Measurements from ENCODE around the gene FCRLB. TPM values are rescaled to one million over a fixed set of nuclear protein-coding genes. Genes with fewer than 3 reads are reported as not detected.

FCRLB gene
- total RNA-seq, 1 donor from 2014 or later: 0.34 TPM

GRCh38 chr1:161709373-161709772, 12.0 kb upstream of the FCRLB start:
- peaks cover 10% of the 10 kb centered on the region for H3K27me3 Mint-ChIP-seq (ENCODE audit: unreplicated experiment)
- peaks cover 5% of the 10 kb centered on the region for H3K36me3 Mint-ChIP-seq (ENCODE audit: unreplicated experiment)

GRCh38 chr1:161710560-161710959, 10.8 kb upstream of the FCRLB start:
- Mint-ChIP-seq H3K9me3 (ENCODE audit: unreplicated experiment) (no peaks in the 10 kb centered on the region), H3K4me3 (ENCODE audit: unreplicated experiment) (no peak overlapping the region), H3K36me3 (ENCODE audit: unreplicated experiment) (peaks cover 5% of the 10 kb centered on the region), H3K27ac (ENCODE audit: unreplicated experiment) (no peak overlapping the region), H3K27me3 (ENCODE audit: unreplicated experiment) (peaks cover 8% of the 10 kb centered on the region), H3K4me1 (ENCODE audit: low read depth, unreplicated experiment) (no peaks in the 10 kb centered on the region)
- TF ChIP-seq CTCF (IDR thresholded peaks at IDR 0.05; ENCODE audit: partially characterized antibody, unreplicated experiment): no peak
- DNase-seq: no peak

More at GRCh38 chr1:161709373-161709772, 12.0 kb upstream of the FCRLB start:
- Mint-ChIP-seq H3K4me3 (ENCODE audit: unreplicated experiment) (no peak overlapping the region), H3K27ac (ENCODE audit: unreplicated experiment) (no peak overlapping the region), H3K9me3 (ENCODE audit: unreplicated experiment) (peaks cover 1% of the 10 kb centered on the region), H3K4me1 (ENCODE audit: low read depth, unreplicated experiment) (no peaks in the 10 kb centered on the region)
- no peak for DNase-seq
- no peak for TF ChIP-seq CTCF (IDR thresholded peaks at IDR 0.05; ENCODE audit: partially characterized antibody, unreplicated experiment)

GRCh38 chr1:161718559-161719324, 2.6 kb upstream of the FCRLB start:
- Mint-ChIP-seq H3K36me3 (ENCODE audit: unreplicated experiment) (no peaks in the 10 kb centered on the region), H3K27me3 (ENCODE audit: unreplicated experiment) (peaks cover 5% of the 10 kb centered on the region), H3K9me3 (ENCODE audit: unreplicated experiment) (no peaks in the 10 kb centered on the region), H3K4me1 (ENCODE audit: low read depth, unreplicated experiment) (no peaks in the 10 kb centered on the region), H3K4me3 (ENCODE audit: unreplicated experiment) (no peak overlapping the region), H3K27ac (ENCODE audit: unreplicated experiment) (no peak overlapping the region)
- no peak for TF ChIP-seq CTCF (IDR thresholded peaks at IDR 0.05; ENCODE audit: partially characterized antibody, unreplicated experiment)
- no peak for DNase-seq

GRCh38 chr1:161719325-161719611, 2.1 kb upstream of the FCRLB start:
- H3K27me3 Mint-ChIP-seq (ENCODE audit: unreplicated experiment): peaks cover 5% of the 10 kb centered on the region
- H3K36me3 Mint-ChIP-seq (ENCODE audit: unreplicated experiment): no peaks in the 10 kb centered on the region
- no peaks in the 10 kb centered on the region for H3K9me3 Mint-ChIP-seq (ENCODE audit: unreplicated experiment)
- TF ChIP-seq CTCF (IDR thresholded peaks at IDR 0.05; ENCODE audit: partially characterized antibody, unreplicated experiment): no peak
- no peak overlapping the region for H3K27ac Mint-ChIP-seq (ENCODE audit: unreplicated experiment)
- no peaks in the 10 kb centered on the region for H3K4me1 Mint-ChIP-seq (ENCODE audit: low read depth, unreplicated experiment)
- H3K4me3 Mint-ChIP-seq (ENCODE audit: unreplicated experiment): no peak overlapping the region
- DNase-seq: no peak

- Mint-ChIP-seq H3K27ac (ENCODE audit: unreplicated experiment) (no peak overlapping the region), H3K27me3 (ENCODE audit: unreplicated experiment) (peaks cover 7% of the 10 kb centered on the region), H3K9me3 (ENCODE audit: unreplicated experiment) (peaks cover 1% of the 10 kb centered on the region), H3K4me1 (ENCODE audit: low read depth, unreplicated experiment) (no peaks in the 10 kb centered on the region), H3K36me3 (ENCODE audit: unreplicated experiment) (no peaks in the 10 kb centered on the region), H3K4me3 (ENCODE audit: unreplicated experiment) (no peak overlapping the region)
- DNase-seq: no peak
- TF ChIP-seq CTCF (IDR thresholded peaks at IDR 0.05; ENCODE audit: partially characterized antibody, unreplicated experiment): no peak
Measured at GRCh38 chr1:161720422-161720821, 922 bp upstream of the FCRLB start.
